Right lobe of liver (tissue), 6 donors: ENCODE data around the gene NT5E. TPM values are rescaled to one million over a fixed set of nuclear protein-coding genes. Genes with fewer than 3 reads are reported as not detected.

Source experiments
- ATAC-seq, 4 donors: fragments of 200-7000 bp; cut with Tn5 transposase; one replicate each; pipeline ENCODE4 v1.9.1; 2020; ENCODE audit warnings: mild to moderate bottlenecking in 4 of 4, moderate library complexity in 4 of 4
- DNase-seq, 3 donors: peaks; one replicate each; pipeline ENCODE4 v3.0.0-alpha.2; 2020
- H3K27ac ChIP-seq, 3 donors: fragments of 200-600 bp; one replicate each; pipeline ENCODE4 v1.8.0; 2022
- H3K27me3 ChIP-seq, 2 donors: fragments of 200-600 bp; one replicate each; pipeline ENCODE4 v1.8.0; 2022
- H3K36me3 ChIP-seq, 4 donors: fragments of 200-600 bp; sonication (generic) in 1 of 4; one replicate each; pipeline versions ENCODE4 v1.5.1 to v1.8.0; 2017 to 2022; ENCODE audit warnings: control low read depth in 1 of 4
- H3K4me1 ChIP-seq, 4 donors: fragments of 200-600 bp; sonication (generic) in 1 of 4; one replicate each; pipeline versions ENCODE4 v1.5.1 to v1.8.0; 2017 to 2022; ENCODE audit warnings: control low read depth in 1 of 4
- H3K4me3 ChIP-seq, 3 donors: fragments of 200-600 bp; one replicate each; pipeline ENCODE4 v1.8.0; 2022
- H3K9me3 ChIP-seq, 4 donors: fragments of 200-600 bp; sonication (generic) in 1 of 4; one replicate each; pipeline versions ENCODE4 v1.5.1 to v1.8.0; 2017 to 2022; ENCODE audit warnings: control low read depth in 1 of 4
- CTCF ChIP-seq, 4 donors: fragments of 200-600 bp in 3 of 4; fragments of 450-650 bp in 1 of 4; IDR thresholded peaks; one replicate each; pipeline versions ENCODE4 v1.5.1 to v1.8.0; 2016 to 2022; ENCODE audit warnings: antibody characterized with exemption in 4 of 4, mild to moderate bottlenecking in 2 of 4
- POLR2A ChIP-seq: fragments of 450-650 bp; IDR thresholded peaks from one replicate; pipeline ENCODE4 v1.6.1; 2017; ENCODE audit warnings: antibody characterized with exemption, mild to moderate bottlenecking
- WGBS: methylation state at CpG from one replicate; pipeline ENCODE4 v1.1.6; 2018; ENCODE audit warnings: low coverage, low lambda C conversion rate; ENCODE audit not compliant: insufficient coverage; ENCODE audit errors: missing lambda C conversion rate; 5-methylcytosine and 5-hydroxymethylcytosine counted together
- intact Hi-C, 2 donors: fragments of 100-400 bp; cut with DNase I; formaldehyde crosslinking; loops; one replicate each; pipeline versions ENCODE4 v1.11.2 to v1.14.1; 2022
- total RNA-seq, 6 experiments: library from RNA; depleted of rRNA in 2 of 6; stranded (reverse); fragments of >200 nt in 2 of 6; fragmentation: NEBNext Ultra II Directional in 3 of 6; extraction: Animal tissue kit (Norgen Biotek cat#: 25700) in 3 of 6; gene quantifications; one replicate each; pipeline versions ENCODE4 v1.1.0 to v1.2.4, GENCODE V29; 2016 to 2023
- donor health status: DM: no; HTN: yes; CAD: no.
- donor health status: DM: no; HTN: no; CAD: no.
- donor health status: DM: no; HTN: no; CAD: no.
- donor health status: DM: no; HTN: yes; CAD: no.
- donor health status: DM: no; HTN: yes; CAD: no.

NT5E gene
- total RNA-seq, 6 experiments from 2014 or later = 19.3 to 31.8 (median 25.8) TPM

GRCh38 chr6:85544776-85545175 is 94.9 kb downstream of the NT5E start:
- 100% methylated on average over 1 of the region's 1 CpG for WGBS

More at GRCh38 chr6:85544776-85545175, 94.9 kb downstream of the NT5E start:
- Histone ChIP-seq H3K9me3 (no peaks in the 10 kb centered on the region), H3K36me3 (peaks cover 0 to 50% (median 5%) of the 10 kb centered on the region in 4 donors), H3K4me1 (no peaks in the 10 kb centered on the region), H3K27ac (no peak overlapping the region), H3K4me3 (no peak overlapping the region), H3K27me3 (no peaks in the 10 kb centered on the region)
- no peak for TF ChIP-seq POLR2A
- no peak for TF ChIP-seq CTCF (IDR thresholded peaks at IDR 0.05)
- DNase-seq (no peak), ATAC-seq (no peak)
- intact Hi-C loops = no loop called here

Other genes with a start within 250 kb of the NT5E start
- gene SNX14, start 143.8 kb downstream of the NT5E start, total RNA-seq = 10 to 100 TPM; 35.0 to 72.5 (median 51.9) TPM
- gene SYNCRIP, start 192.8 kb downstream of the NT5E start, total RNA-seq = 10 to 100 TPM; 27.8 to 47.3 (median 39.4) TPM